ENCODE measurements around the gene OST4.
"Not testable (repeated sequence)": the region's sequence is repeated elsewhere in the genome, so short reads cannot be mapped to it uniquely, and the experiment has no call there.

The OST4 gene

GRCh38 chr2:27078267-27079194, 7.1 kb upstream of the OST4 start, which contains the start of gene EMILIN1:
TSS of gene EMILIN1 (plus strand) at chr2:27078615. CDS start at chr2:27079066, 451 bp downstream.
- Histone ChIP-seq H3K27ac (replicated peaks) (no peak within 1 kb of the TSS), H3K4me3 (replicated peaks; ENCODE audit: insufficient read depth, low read length) (no peak within 1 kb of the TSS), H3K27me3 (ENCODE audit: insufficient read depth, poor library complexity, severe bottlenecking) (no peaks in the 10 kb centered on the region)
- TF ChIP-seq CTCF (IDR thresholded peaks at IDR 0.05; ENCODE audit: insufficient read depth, low read length) (no peak), POLR2AphosphoS5 (IDR thresholded peaks at IDR 0.05; ENCODE audit: low read depth) (no peak), REST (IDR thresholded peaks at IDR 0.05; ENCODE audit: insufficient replicate concordance, low read depth) (no peak), SPI1 (IDR thresholded peaks at IDR 0.05; ENCODE audit: borderline replicate concordance, low read depth) (no peak), GABPA (IDR thresholded peaks at IDR 0.05; ENCODE audit: low read depth) (no peak)
- no peak for DNase-seq (ENCODE audit: low read depth in 1 of 2, low spot score in 1 of 2)

- no peak overlapping the region for H3K4me3 ChIP-seq (replicated peaks; ENCODE audit: insufficient read depth, low read length)
- no peak for DNase-seq (ENCODE audit: low read depth in 1 of 2, low spot score in 1 of 2)
- H3K27me3 ChIP-seq (ENCODE audit: insufficient read depth, poor library complexity, severe bottlenecking): no peaks in the 10 kb centered on the region
- TF ChIP-seq GABPA (IDR thresholded peaks at IDR 0.05; ENCODE audit: low read depth) (no peak), CTCF (IDR thresholded peaks at IDR 0.05; ENCODE audit: insufficient read depth, low read length) (no peak), REST (IDR thresholded peaks at IDR 0.05; ENCODE audit: insufficient replicate concordance, low read depth) (no peak), POLR2AphosphoS5 (IDR thresholded peaks at IDR 0.05; ENCODE audit: low read depth) (no peak), SPI1 (IDR thresholded peaks at IDR 0.05; ENCODE audit: borderline replicate concordance, low read depth) (no peak)
- H3K27ac ChIP-seq (replicated peaks): no peak overlapping the region
These were observed 5.8 kb upstream of the OST4 start for GRCh38 chr2:27077231-27077630.

- TF ChIP-seq SPI1 (IDR thresholded peaks at IDR 0.05; ENCODE audit: borderline replicate concordance, low read depth) (no peak), GABPA (IDR thresholded peaks at IDR 0.05; ENCODE audit: low read depth) (no peak), CTCF (IDR thresholded peaks at IDR 0.05; ENCODE audit: insufficient read depth, low read length) (no peak), POLR2AphosphoS5 (IDR thresholded peaks at IDR 0.05; ENCODE audit: low read depth) (no peak), REST (IDR thresholded peaks at IDR 0.05; ENCODE audit: insufficient replicate concordance, low read depth) (no peak)
- no peaks in the 10 kb centered on the region for H3K27me3 ChIP-seq (ENCODE audit: insufficient read depth, poor library complexity, severe bottlenecking)
- no peak for DNase-seq (ENCODE audit: low read depth in 1 of 2, low spot score in 1 of 2)
- H3K4me3 ChIP-seq (replicated peaks; ENCODE audit: insufficient read depth, low read length): no peak overlapping the region
- no peak overlapping the region for H3K27ac ChIP-seq (replicated peaks)
These were observed 4.9 kb upstream of the OST4 start for GRCh38 chr2:27076323-27076722.

- not testable (repeated sequence) for H3K27me3 ChIP-seq (ENCODE audit: insufficient read depth, poor library complexity, severe bottlenecking); H3K4me3 ChIP-seq (replicated peaks; ENCODE audit: insufficient read depth, low read length)
- H3K27ac ChIP-seq (replicated peaks): peak overlapping the region; percentile 41
- DNase-seq (ENCODE audit: low read depth in 1 of 2, low spot score in 1 of 2): peak in 1 of 2 experiments; percentile 21
These were observed 4.1 kb upstream of the OST4 start for GRCh38 chr2:27075566-27075871.

Measured in HL-60 (cell line).